Colon (tissue), 2 donors: Measurements from ENCODE around the gene GALNT18.

Source experiments
- FAIRE-seq: peaks from 2 replicates; lab custom pipeline; 2012; peaks lifted over from hg19 to GRCh38; lab: Jason Lieb, UNC
- donor health status: control.
- donor health status: control.

The GALNT18 gene

DNA sequence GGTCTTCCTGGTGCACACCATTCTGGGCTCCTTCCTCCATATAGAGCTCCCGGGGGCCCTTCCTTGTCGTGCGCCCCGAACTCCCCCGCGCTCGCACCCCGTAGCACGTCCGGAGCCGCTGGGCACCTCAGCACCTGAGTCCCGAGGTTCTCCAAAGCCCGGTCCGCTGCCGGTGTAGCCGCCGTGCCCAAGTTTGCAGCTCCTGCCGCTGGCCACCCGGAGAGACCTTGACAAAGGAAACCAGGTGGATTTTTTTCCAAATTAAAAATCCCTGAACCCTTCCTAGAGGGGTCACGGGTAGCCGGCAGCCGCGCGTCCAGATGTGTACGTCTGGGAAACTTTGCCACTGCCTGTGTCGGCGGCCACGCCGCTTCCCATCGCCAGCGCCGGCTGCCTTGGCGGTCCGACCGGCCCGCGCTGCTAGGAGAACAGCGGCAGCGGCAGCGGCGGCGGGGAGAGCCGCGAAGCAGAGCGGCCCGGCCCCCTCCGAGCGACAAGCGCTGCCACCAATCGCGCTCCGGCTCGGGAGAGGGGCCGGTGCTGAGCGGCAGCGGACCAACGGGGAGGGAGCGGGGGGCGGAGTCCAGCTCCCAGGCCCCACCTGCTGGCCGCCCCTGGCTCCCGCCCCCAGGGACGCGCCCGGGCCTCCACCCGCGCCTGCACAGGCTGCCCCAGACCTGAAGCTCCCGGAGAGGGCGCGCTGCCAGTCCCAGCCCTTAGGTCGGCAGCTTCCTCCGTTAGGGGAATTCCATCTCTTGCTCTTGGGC lies at the start of gene GALNT18:
TSS of gene GALNT18 (minus strand) at position 433 of the 767 bp plus-strand sequence.
- no peak for FAIRE-seq

- no peak for FAIRE-seq
Observed at GRCh38 chr11:11670574-11670973, 48.8 kb upstream of the GALNT18 start.

DNA sequence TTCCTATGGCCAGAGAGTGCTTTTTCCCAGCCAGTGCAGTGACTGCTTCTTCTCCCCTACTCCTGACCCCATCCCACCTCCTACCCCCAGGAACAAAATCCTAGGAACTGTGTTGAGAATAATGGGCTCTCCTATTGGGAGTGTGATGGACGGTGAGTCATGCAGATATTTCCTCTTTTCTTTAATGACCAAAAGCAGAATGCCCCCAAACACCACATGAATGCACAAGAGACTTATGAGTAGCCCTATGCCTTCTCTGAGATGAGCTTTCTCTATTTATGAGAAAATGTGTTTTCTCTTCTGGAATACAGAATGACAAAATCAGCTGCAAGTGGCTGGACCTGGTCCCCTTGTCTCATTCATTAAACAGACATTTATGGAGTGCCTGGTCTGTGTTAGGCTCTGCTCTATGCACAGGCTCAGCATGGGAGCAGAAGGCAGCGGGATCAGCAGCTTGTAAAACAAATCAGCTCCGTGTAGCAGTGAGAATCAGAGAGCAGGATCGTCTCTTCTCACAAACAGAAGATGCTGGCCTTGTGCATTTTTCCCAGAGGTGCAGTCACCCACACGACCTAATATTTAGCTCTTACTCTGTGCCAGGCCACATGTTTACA lies 47.5 kb upstream of the GALNT18 start:
- no peak for FAIRE-seq

DNA sequence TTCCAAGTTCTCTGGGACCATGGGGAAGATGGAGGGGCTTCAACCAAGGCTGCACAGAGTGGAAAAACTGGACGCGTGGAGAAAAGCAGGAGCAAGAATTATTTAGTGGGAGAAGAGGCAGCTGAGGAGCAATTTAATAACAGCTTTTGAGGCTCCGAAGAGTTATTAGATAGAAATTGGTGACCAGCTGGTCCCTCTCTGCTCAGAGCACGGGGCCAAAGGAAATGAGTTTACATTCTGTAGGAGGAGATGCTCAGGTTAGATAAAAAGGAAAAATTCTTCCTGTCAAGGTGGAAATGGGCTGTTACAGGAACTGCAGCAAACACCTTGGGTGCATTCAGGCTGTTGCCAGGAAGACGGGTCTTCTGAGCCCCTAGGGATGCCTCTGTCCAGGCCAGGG lies 47.0 kb upstream of the GALNT18 start:
- no peak for FAIRE-seq

GRCh38 chr11:11668274-11668673 lies 46.5 kb upstream of the GALNT18 start:
- FAIRE-seq, result no peak

GRCh38 chr11:11667056-11667455 lies 45.3 kb upstream of the GALNT18 start:
- FAIRE-seq, result no peak

- no peak for FAIRE-seq
Observed at GRCh38 chr11:11665407-11665806, 43.6 kb upstream of the GALNT18 start.

DNA sequence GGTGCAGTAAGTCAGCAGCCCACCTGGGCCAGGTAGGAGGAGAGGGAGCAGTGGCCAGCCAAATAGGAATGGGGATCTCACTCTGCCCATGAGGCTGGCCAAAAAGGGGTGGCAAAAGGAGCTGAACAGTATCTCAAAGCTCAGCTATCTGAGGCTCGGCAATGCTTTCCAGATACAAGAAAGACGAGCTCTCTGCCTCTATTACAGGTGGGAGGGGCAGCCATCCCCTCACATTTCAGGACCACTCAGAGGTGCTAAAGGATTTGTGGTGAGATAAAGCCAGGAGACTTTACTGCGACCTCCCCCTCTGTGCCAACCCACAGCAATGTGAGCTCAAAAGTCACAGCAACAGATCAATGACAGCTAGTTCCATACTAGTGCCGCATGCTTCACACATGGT lies 42.1 kb upstream of the GALNT18 start:
- FAIRE-seq, result no peak

DNA sequence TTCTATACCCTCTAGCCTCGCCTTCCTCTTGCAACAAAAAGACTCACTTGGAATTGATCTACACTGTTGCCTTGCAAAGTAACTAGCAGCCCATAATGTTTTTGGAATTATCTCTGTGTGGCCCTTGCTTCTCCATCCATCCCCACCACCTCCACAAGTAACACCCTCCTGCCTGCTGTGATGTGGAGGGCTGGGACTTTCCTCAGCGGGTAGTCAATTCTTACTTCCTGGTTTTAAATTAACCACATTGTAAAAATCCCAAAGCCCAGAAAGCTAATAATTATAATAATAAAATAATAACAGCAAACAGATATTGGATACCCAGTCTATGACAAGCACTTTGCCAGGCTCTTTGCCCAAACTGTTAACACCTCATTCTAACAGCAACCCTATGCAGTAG lies 40.8 kb upstream of the GALNT18 start:
- no peak for FAIRE-seq

DNA sequence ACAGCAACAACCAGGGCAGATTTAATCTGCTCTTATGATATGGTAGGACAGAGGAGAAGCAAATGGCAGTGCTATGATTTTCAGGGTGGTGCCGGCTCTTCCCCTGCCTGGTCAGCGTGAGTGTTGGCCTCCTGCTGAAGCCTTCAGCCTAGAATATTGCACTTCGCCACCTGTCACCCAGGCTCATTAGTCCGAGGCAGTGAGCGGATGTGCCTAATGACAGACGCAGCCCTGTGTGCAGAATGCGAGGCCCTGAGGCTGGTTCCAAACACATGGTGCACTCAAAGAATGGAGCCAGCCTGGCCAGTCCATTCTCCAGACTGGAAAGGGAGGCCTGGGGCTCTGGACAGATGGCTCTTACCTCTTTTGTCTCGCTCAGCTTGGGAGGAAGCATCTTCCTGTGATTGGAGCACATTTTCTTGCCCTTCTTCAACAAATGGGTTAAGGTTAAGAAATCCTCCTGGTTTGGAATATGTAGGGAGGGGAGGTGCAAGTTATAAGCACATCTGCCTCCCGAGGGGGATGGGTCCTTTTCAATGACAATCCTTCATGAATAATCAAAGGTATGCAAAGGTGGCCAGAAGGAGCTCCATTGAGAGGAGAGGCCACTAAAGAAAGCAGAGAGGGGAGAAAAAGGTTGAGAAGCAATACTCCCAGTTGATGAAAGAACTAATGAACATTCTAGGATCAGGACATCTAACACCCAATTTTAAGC lies 39.7 kb upstream of the GALNT18 start:
- no peak for FAIRE-seq

- FAIRE-seq, result no peak
Observed at GRCh38 chr11:11660363-11660740, 38.5 kb upstream of the GALNT18 start.

- no peak for FAIRE-seq
Observed at GRCh38 chr11:11659567-11660362, 38.0 kb upstream of the GALNT18 start.

DNA sequence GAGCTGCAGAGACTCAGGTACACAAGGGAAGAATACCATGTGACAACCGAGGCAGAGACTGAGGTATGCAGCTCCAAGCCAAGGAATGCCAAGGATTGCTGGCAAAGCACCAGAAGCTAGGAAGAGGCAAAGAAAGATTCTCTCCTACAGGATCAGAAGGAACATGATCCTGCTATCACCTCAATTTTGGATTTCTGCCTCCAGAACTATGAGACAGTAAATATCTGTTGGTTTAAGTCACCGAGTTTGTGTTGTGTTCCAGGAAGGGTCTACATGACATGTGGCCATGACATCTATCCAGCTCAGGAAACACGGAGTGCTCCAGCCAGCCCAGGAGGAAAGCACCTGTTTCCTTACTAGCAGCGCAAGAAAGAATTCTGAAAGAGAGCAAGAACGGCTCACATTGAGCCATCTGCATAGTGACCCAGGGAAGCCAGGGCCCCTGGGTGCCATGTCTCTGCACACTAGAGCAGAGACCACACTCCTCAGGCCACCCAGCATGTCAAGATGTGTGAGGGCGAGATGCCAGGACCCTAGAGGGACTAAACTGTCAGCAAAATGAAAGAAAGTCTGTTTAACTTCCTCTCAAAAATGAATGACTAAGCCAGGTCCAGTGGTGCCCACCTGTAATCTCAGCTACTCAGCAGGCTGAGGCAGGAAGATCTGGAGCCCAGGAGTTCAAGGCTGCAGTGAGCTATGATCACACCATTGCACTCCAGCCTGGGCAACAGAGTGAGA lies 35.6 kb upstream of the GALNT18 start:
- FAIRE-seq, result no peak

- no peak for FAIRE-seq
Observed at GRCh38 chr11:11641581-11641980, 19.8 kb upstream of the GALNT18 start.

DNA sequence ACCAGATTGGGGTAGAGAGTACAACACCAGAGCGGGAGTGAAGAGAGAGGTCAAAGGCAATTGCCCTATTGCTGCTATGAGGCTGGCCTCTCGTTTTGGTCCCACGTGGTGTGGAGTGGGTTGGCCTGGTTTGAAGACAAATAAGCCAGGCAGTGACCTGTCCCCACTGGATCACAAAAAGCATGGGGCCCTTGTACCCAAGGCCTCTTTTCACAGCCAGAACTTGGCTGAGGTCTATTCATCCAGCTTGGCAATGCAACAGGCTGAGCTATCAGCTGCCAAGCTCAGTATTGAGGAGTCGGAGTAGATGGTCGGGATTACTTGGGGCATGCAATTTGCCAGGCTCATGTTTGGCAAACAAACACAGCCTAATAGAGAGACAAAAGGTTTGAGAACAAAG lies 19.2 kb upstream of the GALNT18 start:
- no peak for FAIRE-seq

GRCh38 chr11:11640152-11640551 lies 18.3 kb upstream of the GALNT18 start:
- no peak for FAIRE-seq

DNA sequence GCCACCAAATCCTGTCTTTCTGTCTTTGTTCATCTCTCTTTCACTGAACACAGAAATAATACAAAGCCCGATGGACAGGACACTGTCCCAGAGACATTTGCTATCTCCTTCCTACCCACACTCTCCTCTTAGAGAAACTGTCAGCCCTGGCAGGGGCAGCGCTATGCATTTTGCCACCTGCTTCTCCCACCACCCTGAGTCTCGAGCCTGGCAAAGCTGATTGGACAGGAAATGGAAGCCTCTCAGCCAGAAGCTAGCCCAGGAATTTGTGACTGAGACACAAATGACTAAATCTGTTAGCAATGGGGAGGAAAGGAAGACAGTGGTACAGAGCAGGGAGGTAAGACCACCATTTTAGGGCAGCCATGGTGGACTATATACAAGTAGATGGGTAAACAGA lies 14.9 kb upstream of the GALNT18 start:
- no peak for FAIRE-seq

DNA sequence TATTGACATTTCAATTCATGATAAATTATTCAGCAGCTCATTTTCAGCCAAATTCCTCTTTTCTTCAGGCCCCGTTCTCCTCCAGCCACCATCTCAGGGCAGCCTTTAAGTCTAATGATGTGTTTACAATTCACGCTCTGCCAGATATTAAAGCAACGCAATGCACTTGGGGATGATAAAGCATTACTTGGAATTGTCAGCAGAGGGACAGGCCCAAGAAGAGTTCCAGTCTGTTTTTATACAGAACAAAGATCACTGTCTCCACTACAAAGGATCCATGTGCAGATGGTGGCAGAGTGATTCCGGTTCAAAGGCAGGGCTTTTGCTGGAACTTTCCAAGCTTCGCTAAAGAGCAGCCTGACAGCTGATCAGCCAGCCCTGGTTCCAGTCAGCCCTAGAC lies 13.6 kb upstream of the GALNT18 start:
- no peak for FAIRE-seq

DNA sequence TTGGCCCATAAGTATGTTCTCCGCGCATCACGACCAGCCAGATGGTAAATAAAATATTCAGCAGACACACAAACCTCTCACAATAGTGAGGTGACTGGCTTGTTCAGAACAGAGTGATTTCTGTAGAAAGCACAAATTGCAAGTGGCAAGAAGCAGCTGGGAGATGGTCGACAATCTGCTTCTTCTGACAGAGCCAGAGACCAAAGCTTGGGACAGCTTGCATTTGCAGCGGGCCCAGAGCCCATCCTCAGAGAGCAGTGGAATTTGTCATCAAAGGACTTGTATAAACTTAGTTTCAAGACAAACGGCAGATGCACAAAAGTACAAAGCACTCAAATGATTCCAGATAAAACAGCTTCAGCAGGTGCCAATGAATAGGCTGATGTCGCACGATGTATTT lies 7.6 kb upstream of the GALNT18 start:
- no peak for FAIRE-seq

- no peak for FAIRE-seq
Observed at GRCh38 chr11:11628651-11629050, 6.8 kb upstream of the GALNT18 start.

GRCh38 chr11:11626128-11626527 lies 4.3 kb upstream of the GALNT18 start:
- FAIRE-seq, result no peak

- no peak for FAIRE-seq
Observed at GRCh38 chr11:11624926-11625325, 3.1 kb upstream of the GALNT18 start.
